Liver (tissue), 9 donors: ENCODE data around the gene GATC. TPM values are rescaled to one million over a fixed set of nuclear protein-coding genes. Genes with fewer than 3 reads are reported as not detected.

Experiments
- DNase-seq: peaks from one replicate; pipeline ENCODE4 v3.0.0-alpha.2; 2017; ENCODE audit warnings: low spot score
- H3K27ac ChIP-seq, 2 donors: one replicate each; pipeline ENCODE4 v1.7.0; 2013; ENCODE audit warnings: inconsistent platforms in 2 of 2, low read length in 2 of 2, control low read depth in 1 of 2, low read depth in 1 of 2, mild to moderate bottlenecking in 1 of 2
- H3K27me3 ChIP-seq, 4 donors: one replicate each; pipeline versions ENCODE4 v1.6.1 to v1.7.0; 2013; ENCODE audit warnings: low read length in 3 of 4, inconsistent platforms in 1 of 4, mild to moderate bottlenecking in 1 of 4, moderate library complexity in 1 of 4; ENCODE audit not compliant: control insufficient read depth in 4 of 4, insufficient read depth in 4 of 4
- H3K36me3 ChIP-seq, 4 donors: one replicate each; pipeline versions ENCODE4 v1.6.1 to v1.7.0; 2013; ENCODE audit warnings: low read length in 3 of 4, mild to moderate bottlenecking in 3 of 4, low read depth in 1 of 4, moderate library complexity in 1 of 4; ENCODE audit not compliant: control insufficient read depth in 4 of 4, insufficient read depth in 3 of 4
- H3K4me1 ChIP-seq, 4 donors: one replicate each; pipeline versions ENCODE4 v1.6.1 to v1.7.0; 2013; ENCODE audit warnings: low read length in 3 of 4, mild to moderate bottlenecking in 3 of 4, moderate library complexity in 1 of 4; ENCODE audit not compliant: control insufficient read depth in 4 of 4, insufficient read depth in 4 of 4
- H3K4me3 ChIP-seq, 3 donors: one replicate each; pipeline versions ENCODE4 v1.6.1 to v1.7.0; 2013; ENCODE audit warnings: low read length in 3 of 3, control low read depth in 1 of 3, low read depth in 1 of 3, mild to moderate bottlenecking in 1 of 3
- H3K9ac ChIP-seq, 2 donors: one replicate each; pipeline ENCODE4 v1.7.0; 2013; ENCODE audit warnings: low read length in 2 of 2, mild to moderate bottlenecking in 2 of 2, moderate library complexity in 2 of 2, control low read depth in 1 of 2, low read depth in 1 of 2
- H3K9me3 ChIP-seq, 4 donors: one replicate each; pipeline versions ENCODE4 v1.6.1 to v1.7.0; 2013; ENCODE audit warnings: low read length in 3 of 4; ENCODE audit not compliant: control insufficient read depth in 4 of 4
- ATF3 ChIP-seq: IDR thresholded peaks from 2 replicates; pipeline ENCODE4 v1.6.1; 2016; ENCODE audit warnings: antibody characterized with exemption
- CTCF ChIP-seq: fragments of 150-350 bp; IDR thresholded peaks from 2 replicates; pipeline ENCODE4 v1.5.1; 2017; ENCODE audit warnings: improper control_type of control experiment, low read depth, low read length; ENCODE audit not compliant: missing input control
- EGR1 ChIP-seq, 2 donors: IDR thresholded peaks; 2 replicates each; pipeline ENCODE4 v1.6.1; 2016 to 2018; ENCODE audit warnings: antibody characterized with exemption in 2 of 2, low read depth in 2 of 2
- FOXA1 ChIP-seq: IDR thresholded peaks from 2 replicates; pipeline ENCODE4 v1.6.1; 2016; ENCODE audit warnings: antibody characterized with exemption
- FOXA2 ChIP-seq: IDR thresholded peaks from 2 replicates; pipeline ENCODE4 v1.6.1; 2016; ENCODE audit warnings: antibody characterized with exemption
- GABPA ChIP-seq, 2 donors: IDR thresholded peaks in 1 of 2; conservative IDR thresholded peaks in 1 of 2; 2 replicates each; pipeline ENCODE4 v1.6.1; 2016; ENCODE audit warnings: antibody characterized with exemption in 2 of 2, mild to moderate bottlenecking in 1 of 2, moderate library complexity in 1 of 2
- HNF4G ChIP-seq: IDR thresholded peaks from 2 replicates; pipeline ENCODE4 v1.6.1; 2016; ENCODE audit warnings: antibody characterized with exemption
- JUND ChIP-seq, 2 donors: IDR thresholded peaks; 2 replicates each; pipeline ENCODE4 v1.6.1; 2016; ENCODE audit warnings: antibody characterized with exemption in 2 of 2
- NR2F2 ChIP-seq: IDR thresholded peaks from 2 replicates; pipeline ENCODE4 v1.6.1; 2016; ENCODE audit warnings: antibody characterized with exemption
- SP1 ChIP-seq: IDR thresholded peaks from 2 replicates; pipeline ENCODE4 v1.6.1; 2018; ENCODE audit warnings: antibody characterized with exemption, mild to moderate bottlenecking
- TAF1 ChIP-seq: conservative IDR thresholded peaks from 2 replicates; pipeline ENCODE4 v1.6.1; 2016; ENCODE audit warnings: antibody characterized with exemption, mild to moderate bottlenecking
- YY1 ChIP-seq: IDR thresholded peaks from 2 replicates; pipeline ENCODE4 v1.6.1; 2016; ENCODE audit warnings: antibody characterized with exemption, mild to moderate bottlenecking
- ZBTB33 ChIP-seq: IDR thresholded peaks from 2 replicates; pipeline ENCODE4 v1.6.1; 2016; ENCODE audit warnings: antibody characterized with exemption
- WGBS: extraction: QIAGEN DNeasy Blood & Tissue Kit; methylation state at CpG from one replicate; pipeline ENCODE4 v1.1.7; 2013; 5-methylcytosine and 5-hydroxymethylcytosine counted together
- polyA plus RNA-seq, 2 donors: library from polyadenylated mRNA; stranded (reverse) in 1 of 2; unstranded in 1 of 2; fragments of 200-250 nt in 1 of 2; fragments of >200 nt in 1 of 2; fragmentation: Nextera tagmentation in 1 of 2; extraction: Ambion mirVana in 1 of 2; gene quantifications; one replicate each; pipeline versions ENCODE4 v1.2.1 to v1.2.3, GENCODE V29; 2013 to 2015
- total RNA-seq, 2 donors: library from RNA; depleted of rRNA; stranded (reverse); fragments of >200 nt; gene quantifications; one replicate each; pipeline ENCODE4 v1.2.3, GENCODE V29; 2014
- TF ChIP-seq, protein P1 (sequence below): IDR thresholded peaks from 2 replicates; pipeline ENCODE4 v1.6.1; 2016; ENCODE audit warnings: antibody characterized with exemption, mild to moderate bottlenecking
- TF ChIP-seq, protein P2 (sequence below): IDR thresholded peaks from 2 replicates; pipeline ENCODE4 v1.6.1; 2016; ENCODE audit warnings: antibody characterized with exemption
- donor health status: healthy.
- donor health status: healthy.
- donor health status: healthy.
- donor health status: healthy.
- donor health status: healthy.

Gene GATC
- total and polyA plus RNA-seq, 4 donors = 8.9 to 15.5 (median 13.3) TPM

DNA sequence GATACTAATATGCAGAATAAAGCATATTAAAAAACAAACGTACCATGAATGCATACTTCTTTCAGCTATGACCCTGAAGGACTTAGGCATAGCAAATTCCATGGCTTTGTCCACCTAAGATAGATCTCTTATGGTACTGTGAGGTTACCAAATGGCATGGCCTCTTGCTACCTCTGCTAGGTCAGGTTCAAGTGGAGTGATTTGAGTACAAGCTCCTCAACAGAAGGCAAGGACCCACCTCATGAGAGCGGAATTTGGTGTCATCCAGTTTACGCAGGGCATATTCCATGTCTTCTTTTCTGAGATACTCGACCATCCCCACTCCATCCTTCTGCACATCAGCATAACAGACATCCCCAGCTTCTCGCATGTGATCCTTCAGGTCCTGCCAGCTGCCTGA is 17.5 kb downstream of the GATC start:
- 93% methylated on average over 5 of the region's 5 CpGs for WGBS
- no peak overlapping the region for H3K9ac ChIP-seq
- TF ChIP-seq EGR1 (IDR thresholded peaks at IDR 0.05; ENCODE audit: low read depth in 2 of 2) (no peak), FOXA2 (no peak), NR2F2 (no peak), TAF1 (no peak), ATF3 (no peak)
- TF ChIP-seq, protein P1, sequence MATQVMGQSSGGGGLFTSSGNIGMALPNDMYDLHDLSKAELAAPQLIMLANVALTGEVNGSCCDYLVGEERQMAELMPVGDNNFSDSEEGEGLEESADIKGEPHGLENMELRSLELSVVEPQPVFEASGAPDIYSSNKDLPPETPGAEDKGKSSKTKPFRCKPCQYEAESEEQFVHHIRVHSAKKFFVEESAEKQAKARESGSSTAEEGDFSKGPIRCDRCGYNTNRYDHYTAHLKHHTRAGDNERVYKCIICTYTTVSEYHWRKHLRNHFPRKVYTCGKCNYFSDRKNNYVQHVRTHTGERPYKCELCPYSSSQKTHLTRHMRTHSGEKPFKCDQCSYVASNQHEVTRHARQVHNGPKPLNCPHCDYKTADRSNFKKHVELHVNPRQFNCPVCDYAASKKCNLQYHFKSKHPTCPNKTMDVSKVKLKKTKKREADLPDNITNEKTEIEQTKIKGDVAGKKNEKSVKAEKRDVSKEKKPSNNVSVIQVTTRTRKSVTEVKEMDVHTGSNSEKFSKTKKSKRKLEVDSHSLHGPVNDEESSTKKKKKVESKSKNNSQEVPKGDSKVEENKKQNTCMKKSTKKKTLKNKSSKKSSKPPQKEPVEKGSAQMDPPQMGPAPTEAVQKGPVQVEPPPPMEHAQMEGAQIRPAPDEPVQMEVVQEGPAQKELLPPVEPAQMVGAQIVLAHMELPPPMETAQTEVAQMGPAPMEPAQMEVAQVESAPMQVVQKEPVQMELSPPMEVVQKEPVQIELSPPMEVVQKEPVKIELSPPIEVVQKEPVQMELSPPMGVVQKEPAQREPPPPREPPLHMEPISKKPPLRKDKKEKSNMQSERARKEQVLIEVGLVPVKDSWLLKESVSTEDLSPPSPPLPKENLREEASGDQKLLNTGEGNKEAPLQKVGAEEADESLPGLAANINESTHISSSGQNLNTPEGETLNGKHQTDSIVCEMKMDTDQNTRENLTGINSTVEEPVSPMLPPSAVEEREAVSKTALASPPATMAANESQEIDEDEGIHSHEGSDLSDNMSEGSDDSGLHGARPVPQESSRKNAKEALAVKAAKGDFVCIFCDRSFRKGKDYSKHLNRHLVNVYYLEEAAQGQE = no peak
- TF ChIP-seq, protein P2, sequence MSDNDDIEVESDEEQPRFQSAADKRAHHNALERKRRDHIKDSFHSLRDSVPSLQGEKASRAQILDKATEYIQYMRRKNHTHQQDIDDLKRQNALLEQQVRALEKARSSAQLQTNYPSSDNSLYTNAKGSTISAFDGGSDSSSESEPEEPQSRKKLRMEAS = no peak
- DNase-seq = no peak
- no peak overlapping the region for H3K4me3 ChIP-seq
- H3K9me3 ChIP-seq = no peaks in the 10 kb centered on the region
- peaks cover 9 to 67% (median 56%) of the 10 kb centered on the region in 4 donors for H3K36me3 ChIP-seq
- H3K27ac ChIP-seq = no peak overlapping the region
- no peaks in the 10 kb centered on the region for H3K27me3 ChIP-seq
- peaks cover 0 to 24% (median 11%) of the 10 kb centered on the region in 4 donors for H3K4me1 ChIP-seq

DNA sequence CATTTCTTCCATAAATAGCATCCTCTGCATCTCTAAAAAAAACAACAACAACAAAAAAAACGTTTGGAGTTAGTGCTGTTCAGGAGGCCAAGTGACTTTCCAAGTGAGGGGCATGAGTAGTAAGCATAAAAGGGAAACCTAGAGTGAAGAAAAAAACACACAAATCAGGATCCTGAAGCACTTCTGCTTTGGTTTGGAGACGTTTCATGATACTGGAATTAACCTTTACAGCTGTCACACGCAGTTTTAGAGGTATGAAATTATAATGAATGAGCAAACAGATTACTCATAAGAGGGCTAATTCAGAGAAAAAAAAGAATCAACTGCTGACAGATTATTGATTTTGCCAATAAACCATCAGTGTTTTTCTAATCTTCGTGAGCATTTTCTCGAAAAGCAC is 19.5 kb downstream of the GATC start:
- WGBS = 48% methylated on average over 5 of the region's 5 CpGs
- Histone ChIP-seq H3K36me3 (peaks cover 2 to 52% (median 44%) of the 10 kb centered on the region in 4 donors), H3K27ac (no peak overlapping the region)

More for the DNA sequence above, 19.5 kb downstream of the GATC start:
- TF ChIP-seq FOXA1 = no peak
- TF ChIP-seq GABPA (IDR thresholded peaks at IDR 0.05 in 1 of 2, conservative IDR thresholded peaks at IDR 0.05 in 1 of 2) = no peak
- TF ChIP-seq SP1 = no peak
- TF ChIP-seq FOXA2 = no peak
- no peak for TF ChIP-seq JUND (IDR thresholded peaks at IDR 0.05)
- no peak for TF ChIP-seq ZBTB33
- TF ChIP-seq NR2F2 = no peak
- TF ChIP-seq CTCF = no peak
- no peak for TF ChIP-seq YY1
- no peak for TF ChIP-seq HNF4G
- Histone ChIP-seq H3K27me3 (no peaks in the 10 kb centered on the region), H3K4me3 (no peak overlapping the region), H3K4me1 (peaks cover 0 to 29% (median 17%) of the 10 kb centered on the region in 4 donors), H3K9me3 (no peaks in the 10 kb centered on the region), H3K9ac (no peak overlapping the region)
- DNase-seq = no peak
